Right lobe of liver (tissue), 6 donors: Measurements from ENCODE around the gene PDCD2. TPM values are rescaled to one million over a fixed set of nuclear protein-coding genes. Genes with fewer than 3 reads are reported as not detected.
A peak's percentile ranks its signal among the peaks of the same experiment; 100 is the strongest.

Experiments
- ATAC-seq, 4 donors: fragments of 200-7000 bp; cut with Tn5 transposase; one replicate each; pipeline ENCODE4 v1.9.1; 2020; ENCODE audit warnings: mild to moderate bottlenecking in 4 of 4, moderate library complexity in 4 of 4
- DNase-seq, 3 donors: peaks; one replicate each; pipeline ENCODE4 v3.0.0-alpha.2; 2020
- H3K27ac ChIP-seq, 3 donors: fragments of 200-600 bp; one replicate each; pipeline ENCODE4 v1.8.0; 2022
- H3K27me3 ChIP-seq, 2 donors: fragments of 200-600 bp; one replicate each; pipeline ENCODE4 v1.8.0; 2022
- H3K36me3 ChIP-seq, 4 donors: fragments of 200-600 bp; sonication (generic) in 1 of 4; one replicate each; pipeline versions ENCODE4 v1.5.1 to v1.8.0; 2017 to 2022; ENCODE audit warnings: control low read depth in 1 of 4
- H3K4me1 ChIP-seq, 4 donors: fragments of 200-600 bp; sonication (generic) in 1 of 4; one replicate each; pipeline versions ENCODE4 v1.5.1 to v1.8.0; 2017 to 2022; ENCODE audit warnings: control low read depth in 1 of 4
- H3K4me3 ChIP-seq, 3 donors: fragments of 200-600 bp; one replicate each; pipeline ENCODE4 v1.8.0; 2022
- H3K9me3 ChIP-seq, 4 donors: fragments of 200-600 bp; sonication (generic) in 1 of 4; one replicate each; pipeline versions ENCODE4 v1.5.1 to v1.8.0; 2017 to 2022; ENCODE audit warnings: control low read depth in 1 of 4
- CTCF ChIP-seq, 4 donors: fragments of 200-600 bp in 3 of 4; fragments of 450-650 bp in 1 of 4; IDR thresholded peaks; one replicate each; pipeline versions ENCODE4 v1.5.1 to v1.8.0; 2016 to 2022; ENCODE audit warnings: antibody characterized with exemption in 4 of 4, mild to moderate bottlenecking in 2 of 4
- POLR2A ChIP-seq: fragments of 450-650 bp; IDR thresholded peaks from one replicate; pipeline ENCODE4 v1.6.1; 2017; ENCODE audit warnings: antibody characterized with exemption, mild to moderate bottlenecking
- WGBS: methylation state at CpG from one replicate; pipeline ENCODE4 v1.1.6; 2018; ENCODE audit warnings: low coverage, low lambda C conversion rate; ENCODE audit not compliant: insufficient coverage; ENCODE audit errors: missing lambda C conversion rate; 5-methylcytosine and 5-hydroxymethylcytosine counted together
- intact Hi-C, 2 donors: fragments of 100-400 bp; cut with DNase I; formaldehyde crosslinking; loops; one replicate each; pipeline versions ENCODE4 v1.11.2 to v1.14.1; 2022
- total RNA-seq, 6 experiments: library from RNA; depleted of rRNA in 2 of 6; stranded (reverse); fragments of >200 nt in 2 of 6; fragmentation: NEBNext Ultra II Directional in 3 of 6; extraction: Animal tissue kit (Norgen Biotek cat#: 25700) in 3 of 6; gene quantifications; one replicate each; pipeline versions ENCODE4 v1.1.0 to v1.2.4, GENCODE V29; 2016 to 2023
- donor health status: DM: no; HTN: yes; CAD: no.
- donor health status: DM: no; HTN: no; CAD: no.
- donor health status: DM: no; HTN: no; CAD: no.
- donor health status: DM: no; HTN: yes; CAD: no.
- donor health status: DM: no; HTN: yes; CAD: no.

PDCD2 gene
- total RNA-seq, 6 experiments from 2014 or later, result 22.3 to 57.8 (median 24.0) TPM

GRCh38 chr6:170561555-170561954 is 22.9 kb downstream of the PDCD2 start:
- intact Hi-C loops, result no loop called here

GRCh38 chr6:170555305-170555704 is 29.1 kb downstream of the PDCD2 start:
- WGBS, result 45% methylated on average over 3 of the region's 3 CpGs
- TF ChIP-seq POLR2A, result no peak
- TF ChIP-seq CTCF (IDR thresholded peaks at IDR 0.05), result no peak
- Histone ChIP-seq H3K9me3 (no peaks in the 10 kb centered on the region), H3K4me1 (peaks cover 0 to 30% (median 8%) of the 10 kb centered on the region in 4 donors), H3K27ac (no peak overlapping the region), H3K4me3 (peak overlapping the region; percentile 91 to 95 (median 93)), H3K27me3 (no peaks in the 10 kb centered on the region), H3K36me3 (peaks cover 0 to 16% (median under 1%) of the 10 kb centered on the region in 4 donors)
- intact Hi-C loops, result no loop called here
- no peak for ATAC-seq
- DNase-seq, result no peak

More at GRCh38 chr6:170561555-170561954, 22.9 kb downstream of the PDCD2 start:
- TF ChIP-seq CTCF (IDR thresholded peaks at IDR 0.05) (no peak), POLR2A (no peak)
- no peak overlapping the region for H3K4me3 ChIP-seq
- H3K36me3 ChIP-seq, result peaks cover 0 to 59% (median 9%) of the 10 kb centered on the region in 4 donors
- WGBS, result 93% methylated on average over 4 of the region's 4 CpGs
- no peaks in the 10 kb centered on the region for H3K4me1 ChIP-seq
- ATAC-seq (no peak), DNase-seq (no peak)
- H3K27me3 ChIP-seq, result no peaks in the 10 kb centered on the region
- H3K9me3 ChIP-seq, result no peaks in the 10 kb centered on the region
- H3K27ac ChIP-seq, result no peak overlapping the region

- ATAC-seq, result no peak
- no peaks in the 10 kb centered on the region for H3K9me3 ChIP-seq
- peaks cover 0 to 36% (median 10%) of the 10 kb centered on the region in 4 donors for H3K4me1 ChIP-seq
- peak overlapping the region; percentile 84 to 96 (median 93) for H3K27ac ChIP-seq
- no peak for DNase-seq
- TF ChIP-seq CTCF (IDR thresholded peaks at IDR 0.05) (no peak), POLR2A (no peak)
- peaks cover 0 to 16% (median under 1%) of the 10 kb centered on the region in 4 donors for H3K36me3 ChIP-seq
- intact Hi-C loops, result no loop called here
- WGBS, result 1% methylated on average over 7 of the region's 7 CpGs
- peak overlapping the region; percentile 91 to 95 (median 93) for H3K4me3 ChIP-seq
- H3K27me3 ChIP-seq, result no peaks in the 10 kb centered on the region
These were observed 29.7 kb downstream of the PDCD2 start for GRCh38 chr6:170554796-170555137.

GRCh38 chr6:170554013-170554795 is 30.2 kb downstream of the PDCD2 start, which contains the start of gene TBP:
Gene TBP, plus strand, starts transcription at chr6:170554369. Its CDS starts 2,661 bp downstream, at chr6:170557030.
- Histone ChIP-seq H3K4me1 (peaks cover 0 to 41% (median 11%) of the 10 kb centered on the region in 4 donors), H3K4me3 (peak within 1 kb of the TSS; percentile 91 to 95 (median 93)), H3K36me3 (peaks cover 0 to 17% (median under 1%) of the 10 kb centered on the region in 4 donors), H3K9me3 (no peaks in the 10 kb centered on the region), H3K27ac (peak within 1 kb of the TSS; percentile 84 to 96 (median 93)), H3K27me3 (no peaks in the 10 kb centered on the region)
- intact Hi-C loops, result no loop called here
- DNase-seq (peak; percentile 97 to 99 (median 99)), ATAC-seq (peak; percentile 94 to 98 (median 94))
- TF ChIP-seq POLR2A (peak; percentile 45), CTCF (IDR thresholded peaks at IDR 0.05) (no peak)
- 0% methylated on average over 17 of the region's 51 CpGs for WGBS
